ENCODE measurements around the gene PARVB.

PARVB gene

DNA sequence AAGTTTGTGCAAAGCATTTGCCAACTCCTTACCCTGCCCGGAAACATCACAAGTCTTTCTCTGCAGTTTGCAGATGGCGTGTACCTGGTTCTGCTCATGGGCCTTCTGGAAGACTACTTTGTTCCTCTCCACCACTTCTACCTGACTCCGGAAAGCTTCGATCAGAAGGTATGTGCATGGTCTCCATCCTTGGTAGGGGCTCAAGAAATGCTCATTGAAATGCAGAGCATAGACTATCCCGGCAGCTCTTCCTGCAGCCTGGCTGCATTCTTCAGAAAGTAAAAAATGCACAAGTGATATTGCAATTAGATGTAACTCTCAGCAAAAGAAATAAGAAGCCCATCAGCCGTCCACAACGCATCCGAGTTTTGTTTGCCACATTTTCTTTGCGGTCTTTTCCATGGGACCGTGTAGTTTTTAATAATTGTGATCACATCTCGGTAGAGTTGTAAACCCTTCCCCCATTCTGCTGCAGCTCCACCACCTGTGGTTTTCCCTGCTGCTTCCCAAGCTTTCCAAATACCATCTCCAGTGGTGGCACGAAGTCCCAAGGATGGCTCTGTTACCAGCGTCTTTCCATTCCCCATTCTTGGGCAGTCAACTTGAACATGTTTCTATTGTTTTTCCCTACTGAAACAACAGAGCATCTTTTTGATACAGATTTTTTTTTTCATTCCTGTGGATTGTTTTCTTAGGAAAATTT is 134.0 kb downstream of the PARVB start:
- intact Hi-C loops (cut with DNase I; ENCODE audit: low total_unique reads) = no loop called here
- H3K27me3 ChIP-seq = peaks cover 0 to 3% of the 10 kb centered on the region in 2 donors
- DNase-seq = no peak
- H3K4me3 ChIP-seq = no peak overlapping the region
- H3K9me3 ChIP-seq = no peaks in the 10 kb centered on the region
- H3K27ac ChIP-seq = no peak overlapping the region
- TF ChIP-seq, protein P1, sequence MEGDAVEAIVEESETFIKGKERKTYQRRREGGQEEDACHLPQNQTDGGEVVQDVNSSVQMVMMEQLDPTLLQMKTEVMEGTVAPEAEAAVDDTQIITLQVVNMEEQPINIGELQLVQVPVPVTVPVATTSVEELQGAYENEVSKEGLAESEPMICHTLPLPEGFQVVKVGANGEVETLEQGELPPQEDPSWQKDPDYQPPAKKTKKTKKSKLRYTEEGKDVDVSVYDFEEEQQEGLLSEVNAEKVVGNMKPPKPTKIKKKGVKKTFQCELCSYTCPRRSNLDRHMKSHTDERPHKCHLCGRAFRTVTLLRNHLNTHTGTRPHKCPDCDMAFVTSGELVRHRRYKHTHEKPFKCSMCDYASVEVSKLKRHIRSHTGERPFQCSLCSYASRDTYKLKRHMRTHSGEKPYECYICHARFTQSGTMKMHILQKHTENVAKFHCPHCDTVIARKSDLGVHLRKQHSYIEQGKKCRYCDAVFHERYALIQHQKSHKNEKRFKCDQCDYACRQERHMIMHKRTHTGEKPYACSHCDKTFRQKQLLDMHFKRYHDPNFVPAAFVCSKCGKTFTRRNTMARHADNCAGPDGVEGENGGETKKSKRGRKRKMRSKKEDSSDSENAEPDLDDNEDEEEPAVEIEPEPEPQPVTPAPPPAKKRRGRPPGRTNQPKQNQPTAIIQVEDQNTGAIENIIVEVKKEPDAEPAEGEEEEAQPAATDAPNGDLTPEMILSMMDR (IDR thresholded peaks at IDR 0.05) = no peak
- no peaks in the 10 kb centered on the region for H3K4me1 ChIP-seq
- H3K36me3 ChIP-seq = no peaks in the 10 kb centered on the region

DNA sequence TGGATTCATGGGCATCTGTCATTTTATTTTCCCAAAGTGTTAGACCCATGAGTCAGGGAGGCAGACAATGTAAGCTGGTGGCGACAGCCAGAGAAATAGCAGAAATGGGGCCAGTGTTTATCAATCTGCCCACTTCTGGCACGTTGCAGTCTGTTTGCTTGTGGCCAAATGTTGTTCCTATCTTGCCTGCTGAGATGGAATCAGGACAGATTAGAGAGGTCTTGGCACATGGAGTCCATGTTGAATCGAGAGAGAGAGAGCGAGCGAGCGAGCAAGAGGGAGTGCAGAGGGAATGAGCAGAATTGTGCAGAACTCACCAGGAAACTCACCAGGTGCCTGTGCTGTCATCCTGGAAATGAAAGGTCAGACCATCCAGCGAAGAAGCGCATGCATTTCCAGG is 134.7 kb downstream of the PARVB start:
- Histone ChIP-seq H3K4me1 (no peaks in the 10 kb centered on the region), H3K36me3 (no peaks in the 10 kb centered on the region), H3K9me3 (no peaks in the 10 kb centered on the region), H3K27me3 (peaks cover 0 to 8% of the 10 kb centered on the region in 2 donors), H3K27ac (no peak overlapping the region), H3K4me3 (no peak overlapping the region)
- TF ChIP-seq, protein P1 (IDR thresholded peaks at IDR 0.05) = no peak
- intact Hi-C loops (cut with DNase I; ENCODE audit: low total_unique reads) = no loop called here
- DNase-seq = no peak

DNA sequence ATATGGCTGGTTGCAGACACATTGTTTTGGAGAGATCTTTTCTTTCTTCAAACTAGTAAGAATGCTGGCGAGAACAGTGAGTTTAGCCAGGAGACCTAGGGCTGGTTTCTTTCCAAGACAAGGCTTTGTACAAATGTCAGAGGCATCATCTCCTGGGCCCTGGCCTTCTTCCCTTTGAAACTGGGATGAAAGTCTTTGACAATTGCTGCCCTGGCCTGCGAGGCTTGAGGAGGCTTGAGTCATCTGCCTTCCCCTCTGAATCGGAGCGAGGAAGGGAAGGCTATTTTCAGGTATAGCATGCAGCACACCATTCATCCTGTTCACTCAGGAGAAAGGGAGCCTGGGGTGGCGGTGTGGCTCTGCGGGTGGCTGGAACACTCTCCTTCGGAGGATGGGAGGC is 135.1 kb downstream of the PARVB start:
- TF ChIP-seq, protein P1 (IDR thresholded peaks at IDR 0.05) = no peak
- Histone ChIP-seq H3K9me3 (no peaks in the 10 kb centered on the region), H3K27ac (no peak overlapping the region), H3K36me3 (no peaks in the 10 kb centered on the region), H3K27me3 (peaks cover 0 to 8% of the 10 kb centered on the region in 2 donors), H3K4me3 (no peak overlapping the region), H3K4me1 (no peaks in the 10 kb centered on the region)
- intact Hi-C loops (cut with DNase I; ENCODE audit: low total_unique reads) = no loop called here
- no peak for DNase-seq

DNA sequence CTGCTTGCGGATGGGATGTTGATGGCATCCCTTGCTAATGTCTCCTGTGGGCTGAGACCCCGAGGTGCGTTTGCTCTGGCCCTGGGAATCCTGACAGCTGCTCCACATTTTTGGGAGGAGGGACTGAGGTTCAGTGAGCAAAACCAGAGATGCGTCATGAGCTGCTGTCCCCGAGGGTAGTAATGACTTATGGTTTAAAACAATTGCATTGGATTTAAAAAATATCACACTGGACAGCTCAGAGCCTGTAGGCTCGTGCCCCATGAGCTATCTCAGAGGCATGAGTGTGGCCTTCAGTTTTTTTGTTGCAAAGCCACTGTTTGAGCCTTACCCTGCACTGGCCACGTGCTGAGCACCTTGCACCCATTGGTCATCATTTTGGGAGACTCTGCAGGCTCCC is 135.7 kb downstream of the PARVB start:
- intact Hi-C loops (cut with DNase I; ENCODE audit: low total_unique reads) = no loop called here

DNA sequence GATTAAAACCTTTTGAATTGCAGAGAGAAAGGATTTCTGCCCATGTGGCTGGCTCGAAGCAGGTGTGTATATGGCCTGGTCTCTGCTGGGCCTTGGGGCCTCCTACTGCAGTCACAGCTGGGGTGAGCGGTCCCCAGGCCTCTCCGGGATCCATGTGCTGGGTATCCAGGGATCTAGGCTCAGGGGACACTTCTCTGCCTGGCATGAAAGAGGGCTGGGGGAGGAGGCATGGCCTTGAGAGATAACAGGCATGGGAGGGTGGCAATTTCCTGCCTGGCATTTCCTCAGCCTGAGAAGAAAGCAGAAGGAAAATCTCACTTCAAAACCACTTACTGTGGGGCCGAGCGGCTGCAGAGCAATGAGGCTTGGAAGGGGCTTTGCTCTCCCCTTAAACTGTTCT is 136.3 kb downstream of the PARVB start:
- no peaks in the 10 kb centered on the region for H3K4me1 ChIP-seq
- DNase-seq = no peak

More for the DNA sequence above, 135.7 kb downstream of the PARVB start:
- Histone ChIP-seq H3K4me3 (no peak overlapping the region), H3K9me3 (no peaks in the 10 kb centered on the region), H3K27ac (no peak overlapping the region), H3K4me1 (no peaks in the 10 kb centered on the region), H3K36me3 (no peaks in the 10 kb centered on the region), H3K27me3 (peaks cover 0 to 8% of the 10 kb centered on the region in 2 donors)
- TF ChIP-seq, protein P1 (IDR thresholded peaks at IDR 0.05) = no peak
- DNase-seq = no peak

More for the DNA sequence above, 136.3 kb downstream of the PARVB start:
- TF ChIP-seq, protein P1 (IDR thresholded peaks at IDR 0.05) = no peak
- intact Hi-C loops (cut with DNase I; ENCODE audit: low total_unique reads) = no loop called here
- Histone ChIP-seq H3K4me3 (no peak overlapping the region), H3K9me3 (no peaks in the 10 kb centered on the region), H3K27ac (no peak overlapping the region), H3K36me3 (no peaks in the 10 kb centered on the region), H3K27me3 (peaks cover 0 to 8% of the 10 kb centered on the region in 2 donors)
